Measurements from ENCODE around the gene IKZF2. TPM values are rescaled to one million over a fixed set of nuclear protein-coding genes. Genes with fewer than 3 reads are reported as not detected.

Gene IKZF2
- total RNA-seq, 1 experiment from 2014 or later: 3.0 TPM

GRCh38 chr2:212956665-212957607 is 194.5 kb downstream of the IKZF2 start:
- Histone ChIP-seq H4K20me1 (ENCODE audit: control insufficient read depth, insufficient read depth, insufficient read length) (no peaks in the 10 kb centered on the region), H3K27ac (ENCODE audit: insufficient read length, low read depth, low read length) (no peak overlapping the region), H2BK12ac (ENCODE audit: insufficient read length, low read depth, low read length) (no peak overlapping the region), H3K79me2 (ENCODE audit: insufficient read depth, low read length) (no peaks in the 10 kb centered on the region), H2BK5ac (ENCODE audit: insufficient read length, low read length) (no peak overlapping the region), H2BK120ac (ENCODE audit: low read depth, low read length, poor library complexity, severe bottlenecking) (no peak overlapping the region), H2AK5ac (ENCODE audit: insufficient read length, low read length) (no peak overlapping the region), H4K8ac (replicated peaks; ENCODE audit: insufficient read length, low read depth, low read length) (no peak overlapping the region), H3K23ac (ENCODE audit: insufficient read length, low read depth, low read length) (no peak overlapping the region), H4K91ac (ENCODE audit: insufficient read length, low read depth, low read length) (no peak overlapping the region), H2BK15ac (ENCODE audit: low read depth, low read length) (no peak overlapping the region), H3K4ac (ENCODE audit: low read depth, low read length) (no peak overlapping the region), H3K14ac (ENCODE audit: insufficient read depth, low read length) (no peak overlapping the region), H3K18ac (ENCODE audit: insufficient read length, low read depth, low read length) (no peak overlapping the region), H3K27me3 (ENCODE audit: insufficient read depth, low read length) (0 out of 2 replicates have a peak, but pooled peaks cover 2% of the 10 kb centered on the region), H2AFZ (ENCODE audit: low read length) (no peak overlapping the region), H2BK20ac (ENCODE audit: low read depth, low read length, poor library complexity, severe bottlenecking) (no peak overlapping the region), H3K4me2 (ENCODE audit: insufficient read depth, insufficient read length, low read length) (no peak overlapping the region), H3K9me3 (ENCODE audit: control insufficient read depth, low read depth, low read length) (no peaks in the 10 kb centered on the region), H3K9ac (ENCODE audit: extremely low read depth, insufficient read length, low read length) (no peak overlapping the region), H3K4me1 (ENCODE audit: insufficient read depth, low read length) (peaks cover 8% of the 10 kb centered on the region; the same call in 1 of the 2 replicates), H3K79me1 (ENCODE audit: insufficient read depth, low read depth, low read length, poor library complexity, severe bottlenecking) (no peaks in the 10 kb centered on the region), H3K56ac (ENCODE audit: insufficient read length, low read depth, low read length) (no peak overlapping the region), H4K5ac (ENCODE audit: insufficient read length, low read depth, low read length) (no peak overlapping the region), H3T11ph (ENCODE audit: low read length) (no peak overlapping the region), H3K23me2 (ENCODE audit: insufficient read length, low read depth, low read length, poor library complexity, severe bottlenecking) (no peaks in the 10 kb centered on the region)
- H3K36me3 Mint-ChIP-seq (ENCODE audit: insufficient read depth in 1 of 3, low read depth in 3 of 3): no peaks in the 10 kb centered on the region
- DNase-seq: no peak
- WGBS (ENCODE audit: extremely low coverage, insufficient read length, low lambda C conversion rate): no CpG with 5 or more reads among the region's 6 CpGs
- peaks cover 5 to 13% of the 10 kb centered on the region in 2 experiments for H3K4me1 Mint-ChIP-seq
- no peak for TF ChIP-seq CTCF (conservative IDR thresholded peaks at IDR 0.05)
- no peaks in the 10 kb centered on the region for H3K9me3 Mint-ChIP-seq
- H3K27me3 Mint-ChIP-seq (ENCODE audit: low read depth): no peaks in the 10 kb centered on the region; the same call in 1 of the 2 replicates
- H3K4me3 Mint-ChIP-seq: no peak overlapping the region
- H3K27ac Mint-ChIP-seq: no peak overlapping the region
